Cardiac fibroblast (primary cell): ENCODE measurements around the gene RHBDF1.
A peak's percentile ranks its signal among the peaks of the same experiment; 100 is the strongest.
"Not testable (repeated sequence)": the region's sequence is repeated elsewhere in the genome, so short reads cannot be mapped to it uniquely, and the experiment has no call there.

Source experiments
- DNase-seq, 2 donors: peaks; one replicate each; pipeline versions ENCODE4 v3.0.0 to v3.0.0-alpha.2; 2010; ENCODE audit warnings: low read depth in 2 of 2
- H3K4me3 ChIP-seq, 2 donors: replicated peaks in 1 of 2; 1 replicate in 1 of 2; 2 replicates in 1 of 2; pipeline ENCODE4 v1.5.1; 2011; ENCODE audit warnings: low read depth in 2 of 2, low read length in 2 of 2, mild to moderate bottlenecking in 2 of 2, moderate library complexity in 1 of 2
- CTCF ChIP-seq: IDR thresholded peaks from one replicate; pipeline ENCODE4 v1.5.1; 2011; ENCODE audit warnings: low read depth, mild to moderate bottlenecking, low read length, inconsistent platforms

The RHBDF1 gene

DNA sequence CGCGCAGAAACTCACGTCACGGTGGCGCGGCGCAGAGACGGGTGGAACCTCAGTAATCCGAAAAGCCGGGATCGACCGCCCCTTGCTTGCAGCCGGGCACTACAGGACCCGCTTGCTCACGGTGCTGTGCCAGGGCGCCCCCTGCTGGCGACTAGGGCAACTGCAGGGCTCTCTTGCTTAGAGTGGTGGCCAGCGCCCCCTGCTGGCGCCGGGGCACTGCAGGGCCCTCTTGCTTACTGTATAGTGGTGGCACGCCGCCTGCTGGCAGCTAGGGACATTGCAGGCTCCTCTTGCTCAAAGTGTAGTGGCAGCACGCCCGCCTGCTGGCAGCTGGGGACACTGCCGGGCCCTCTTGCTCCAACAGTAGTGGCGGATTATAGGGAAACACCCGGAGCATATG, 61.7 kb downstream of the RHBDF1 start:
- not testable (repeated sequence) for H3K4me3 ChIP-seq, DNase-seq
- peak; percentile 51 for TF ChIP-seq CTCF

GRCh38 chr16:9903-10665, 62.3 kb downstream of the RHBDF1 start:
- peak overlapping the region; percentile 25 to 41 for H3K4me3 ChIP-seq
- DNase-seq = no peak
- no peak for TF ChIP-seq CTCF
